ENCODE data around the gene CATSPERD. TPM values are rescaled to one million over a fixed set of nuclear protein-coding genes. Genes with fewer than 3 reads are reported as not detected.
A peak's percentile ranks its signal among the peaks of the same experiment; 100 is the strongest.

The CATSPERD gene
- polyA plus RNA-seq, 2 of the 4 experiments (the other 2 are of a cell fraction) = 0.03 TPM; not detected in 1

- TF ChIP-seq RCOR1 (IDR thresholded peaks at IDR 0.05; ENCODE audit: low read depth, low read length) (no peak), FOSL2 (IDR thresholded peaks at IDR 0.05) (peak; percentile 69), FOSL2 (CRISPR knock-in tag; IDR thresholded peaks at IDR 0.05) (peak; percentile 97), HOXB13 (CRISPR knock-in tag; IDR thresholded peaks at IDR 0.05; ENCODE audit: low read depth) (no peak), NR3C1 (IDR thresholded peaks at IDR 0.05) (no peak), TP53 (CRISPR knock-in tag; IDR thresholded peaks at IDR 0.05) (peak; percentile 16; the same call in 1 of the 2 replicates), HMGXB4 (CRISPR knock-in tag; IDR thresholded peaks at IDR 0.05; ENCODE audit: borderline replicate concordance) (no peak)
Observed at GRCh38 chr19:5827891-5828660, 107.6 kb downstream of the CATSPERD start (continued).

Other genes starting within 250 kb of the CATSPERD start
- gene TINCR, start 152.7 kb upstream of the CATSPERD start, polyA plus RNA-seq (2011; rRNA removed) = 1.2 TPM in 2 replicates
- 1.6 to 1.9 TPM (median 1.8 TPM) in 3 replicates for gene TINCR, start 152.7 kb upstream of the CATSPERD start, polyA plus RNA-seq (2017; fragmentation: RNase III; extraction: RNeasy Plus Mini Kit Qiagen cat#74134 plus additional on column Dnase treatment)
- gene SAFB2, start 97.9 kb upstream of the CATSPERD start, polyA plus RNA-seq (2011; rRNA removed) = 23.4 and 33.2 TPM in 2 replicates
- gene SAFB2, start 97.9 kb upstream of the CATSPERD start, polyA plus RNA-seq (2017; fragmentation: RNase III; extraction: RNeasy Plus Mini Kit Qiagen cat#74134 plus additional on column Dnase treatment) = 42.2 to 52.3 TPM (median 51.2 TPM) in 3 replicates
- 37.5 and 55.0 TPM in 2 replicates for gene SAFB, start 97.6 kb upstream of the CATSPERD start, polyA plus RNA-seq (2011; rRNA removed)
- gene SAFB, start 97.6 kb upstream of the CATSPERD start, polyA plus RNA-seq (2017; fragmentation: RNase III; extraction: RNeasy Plus Mini Kit Qiagen cat#74134 plus additional on column Dnase treatment) = 69.8 to 74.3 TPM (median 74.0 TPM) in 3 replicates
- gene MICOS13, start 40.1 kb upstream of the CATSPERD start, polyA plus RNA-seq (2011; rRNA removed) = 19.1 and 20.5 TPM in 2 replicates
- 43.1 to 48.8 TPM (median 48.6 TPM) in 3 replicates for gene MICOS13, start 40.1 kb upstream of the CATSPERD start, polyA plus RNA-seq (2017; fragmentation: RNase III; extraction: RNeasy Plus Mini Kit Qiagen cat#74134 plus additional on column Dnase treatment)
- 2.5 and 2.8 TPM in 2 replicates for gene HSD11B1L, start 39.6 kb upstream of the CATSPERD start, polyA plus RNA-seq (2011; rRNA removed)
- 2.7 to 4.8 TPM (median 4.8 TPM) in 3 replicates for gene HSD11B1L, start 39.6 kb upstream of the CATSPERD start, polyA plus RNA-seq (2017; fragmentation: RNase III; extraction: RNeasy Plus Mini Kit Qiagen cat#74134 plus additional on column Dnase treatment)
- 329 and 368 TPM in 2 replicates for gene RPL36, start 30.3 kb upstream of the CATSPERD start, polyA plus RNA-seq (2011; rRNA removed)
- 1,385 to 1,590 TPM (median 1,396 TPM) in 3 replicates for gene RPL36, start 30.3 kb upstream of the CATSPERD start, polyA plus RNA-seq (2017; fragmentation: RNase III; extraction: RNeasy Plus Mini Kit Qiagen cat#74134 plus additional on column Dnase treatment)
- gene LONP1, start 491 bp upstream of the CATSPERD start, polyA plus RNA-seq (2011; rRNA removed) = 41.2 and 42.7 TPM in 2 replicates
- 65.2 to 68.9 TPM (median 66.4 TPM) in 3 replicates for gene LONP1, start 491 bp upstream of the CATSPERD start, polyA plus RNA-seq (2017; fragmentation: RNase III; extraction: RNeasy Plus Mini Kit Qiagen cat#74134 plus additional on column Dnase treatment)
- 0.46 and 0.65 TPM in 2 replicates for gene PRR22, start 64.1 kb downstream of the CATSPERD start, polyA plus RNA-seq (2011; rRNA removed)
- gene PRR22, start 64.1 kb downstream of the CATSPERD start, polyA plus RNA-seq (2017; fragmentation: RNase III; extraction: RNeasy Plus Mini Kit Qiagen cat#74134 plus additional on column Dnase treatment) = 2.0 to 2.3 TPM (median 2.2 TPM) in 3 replicates
- 15.5 and 16.3 TPM in 2 replicates for gene DUS3L, start 70.5 kb downstream of the CATSPERD start, polyA plus RNA-seq (2011; rRNA removed)
- 26.9 to 29.4 TPM (median 27.9 TPM) in 3 replicates for gene DUS3L, start 70.5 kb downstream of the CATSPERD start, polyA plus RNA-seq (2017; fragmentation: RNase III; extraction: RNeasy Plus Mini Kit Qiagen cat#74134 plus additional on column Dnase treatment)
- 0.32 and 0.38 TPM in 2 replicates for gene NRTN, start 84.4 kb downstream of the CATSPERD start, polyA plus RNA-seq (2011; rRNA removed)
- gene NRTN, start 84.4 kb downstream of the CATSPERD start, polyA plus RNA-seq (2017; fragmentation: RNase III; extraction: RNeasy Plus Mini Kit Qiagen cat#74134 plus additional on column Dnase treatment) = 0.45 to 0.61 TPM (median 0.50 TPM) in 3 replicates
- gene FUT6, start 119.1 kb downstream of the CATSPERD start, polyA plus RNA-seq (2011; rRNA removed) = 0.12 TPM in 1 of 2 replicates, not detected in the other
- not detected in 3 replicates for gene FUT6, start 119.1 kb downstream of the CATSPERD start, polyA plus RNA-seq (2017; fragmentation: RNase III; extraction: RNeasy Plus Mini Kit Qiagen cat#74134 plus additional on column Dnase treatment)
- 0.09 and 0.20 TPM in 2 replicates for gene FUT3, start 130.8 kb downstream of the CATSPERD start, polyA plus RNA-seq (2011; rRNA removed)
- gene FUT3, start 130.8 kb downstream of the CATSPERD start, polyA plus RNA-seq (2017; fragmentation: RNase III; extraction: RNeasy Plus Mini Kit Qiagen cat#74134 plus additional on column Dnase treatment) = 0.09 TPM in 1 of 3 replicates, not detected in the others
- 0.04 TPM in 1 of 2 replicates, not detected in the other for gene FUT5, start 149.9 kb downstream of the CATSPERD start, polyA plus RNA-seq (2011; rRNA removed)
- gene FUT5, start 149.9 kb downstream of the CATSPERD start, polyA plus RNA-seq (2017; fragmentation: RNase III; extraction: RNeasy Plus Mini Kit Qiagen cat#74134 plus additional on column Dnase treatment) = not detected in 3 replicates
- gene NDUFA11, start 183.2 kb downstream of the CATSPERD start, polyA plus RNA-seq (2011; rRNA removed) = 75.0 and 98.5 TPM in 2 replicates
- 170 to 173 TPM (median 171 TPM) in 3 replicates for gene NDUFA11, start 183.2 kb downstream of the CATSPERD start, polyA plus RNA-seq (2017; fragmentation: RNase III; extraction: RNeasy Plus Mini Kit Qiagen cat#74134 plus additional on column Dnase treatment)
- 1.1 and 1.5 TPM in 2 replicates for gene VMAC, start 184.2 kb downstream of the CATSPERD start, polyA plus RNA-seq (2011; rRNA removed)
- 0.79 to 1.6 TPM (median 1.4 TPM) in 3 replicates for gene VMAC, start 184.2 kb downstream of the CATSPERD start, polyA plus RNA-seq (2017; fragmentation: RNase III; extraction: RNeasy Plus Mini Kit Qiagen cat#74134 plus additional on column Dnase treatment)
- 1.2 and 1.4 TPM in 2 replicates for gene CAPS, start 193.6 kb downstream of the CATSPERD start, polyA plus RNA-seq (2011; rRNA removed)
- gene CAPS, start 193.6 kb downstream of the CATSPERD start, polyA plus RNA-seq (2017; fragmentation: RNase III; extraction: RNeasy Plus Mini Kit Qiagen cat#74134 plus additional on column Dnase treatment) = 1.5 to 2.0 TPM (median 1.7 TPM) in 3 replicates

Data from A549 (cell line).